Central memory CD8-positive, alpha-beta T cell (primary cell): ENCODE measurements around the gene COL23A1.
"Not testable (repeated sequence)": the region's sequence is repeated elsewhere in the genome, so short reads cannot be mapped to it uniquely, and the experiment has no call there.

Source experiments
- ATAC-seq: fragments of 150-1000 bp; cut with Tn5 transposase; replicated peaks from 2 replicates; pipeline ENCODE4 v1.10.0; 2022; ENCODE audit warnings: mild to moderate bottlenecking, moderate FRiP score, moderate number of reproducible peaks; ENCODE audit not compliant: poor library complexity, severe bottlenecking; ENCODE audit errors: extremely low read depth
- DNase-seq, 2 donors: peaks; one replicate each; pipeline ENCODE4 v3.0.0; 2021; ENCODE audit warnings: low spot score in 2 of 2
- H3K27ac Mint-ChIP-seq: one replicate; pipeline ENCODE4 v1.8.0; 2022; ENCODE audit warnings: low read depth, mild to moderate bottlenecking, moderate library complexity, mixed read lengths
- H3K27me3 Mint-ChIP-seq: one replicate; pipeline ENCODE4 v1.8.0; 2022; ENCODE audit warnings: mixed read lengths
- H3K36me3 Mint-ChIP-seq: one replicate; pipeline ENCODE4 v1.8.0; 2022; ENCODE audit warnings: mild to moderate bottlenecking, moderate library complexity, mixed read lengths; ENCODE audit not compliant: insufficient read depth
- H3K4me1 Mint-ChIP-seq: one replicate; pipeline ENCODE4 v1.8.0; 2022; ENCODE audit warnings: mixed read lengths
- H3K4me3 Mint-ChIP-seq: one replicate; pipeline ENCODE4 v1.8.0; 2022; ENCODE audit warnings: mild to moderate bottlenecking, moderate library complexity, mixed read lengths
- H3K9me3 Mint-ChIP-seq: one replicate; pipeline ENCODE4 v1.8.0; 2022; ENCODE audit warnings: mixed read lengths

Gene COL23A1

DNA sequence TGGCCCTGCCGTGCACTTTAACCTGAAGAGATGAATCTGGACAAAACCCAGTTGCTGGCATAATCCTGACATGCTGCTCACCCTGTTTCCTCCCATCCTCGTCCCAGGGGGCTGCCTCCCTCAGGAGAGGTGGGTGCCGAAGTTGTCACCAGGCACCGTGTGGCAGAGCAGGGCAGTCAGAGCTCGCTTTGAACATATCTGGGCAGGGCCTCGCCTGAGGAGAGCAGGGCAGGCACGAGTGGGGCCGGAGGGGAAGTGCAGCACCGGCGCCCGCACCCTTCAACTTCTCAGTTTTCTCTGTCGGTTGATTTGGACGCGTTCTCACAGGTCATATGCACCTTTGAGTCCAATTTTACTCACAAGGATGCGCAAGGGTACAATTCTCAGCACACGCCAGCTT, 216.5 kb downstream of the COL23A1 start:
- ATAC-seq: no peak
- H3K36me3 Mint-ChIP-seq: no peaks in the 10 kb centered on the region
- H3K4me1 Mint-ChIP-seq: no peaks in the 10 kb centered on the region
- no peak overlapping the region for H3K4me3 Mint-ChIP-seq
- no peak for DNase-seq
- H3K9me3 Mint-ChIP-seq: no peaks in the 10 kb centered on the region
- no peak overlapping the region for H3K27ac Mint-ChIP-seq
- H3K27me3 Mint-ChIP-seq: peaks cover 44% of the 10 kb centered on the region

DNA sequence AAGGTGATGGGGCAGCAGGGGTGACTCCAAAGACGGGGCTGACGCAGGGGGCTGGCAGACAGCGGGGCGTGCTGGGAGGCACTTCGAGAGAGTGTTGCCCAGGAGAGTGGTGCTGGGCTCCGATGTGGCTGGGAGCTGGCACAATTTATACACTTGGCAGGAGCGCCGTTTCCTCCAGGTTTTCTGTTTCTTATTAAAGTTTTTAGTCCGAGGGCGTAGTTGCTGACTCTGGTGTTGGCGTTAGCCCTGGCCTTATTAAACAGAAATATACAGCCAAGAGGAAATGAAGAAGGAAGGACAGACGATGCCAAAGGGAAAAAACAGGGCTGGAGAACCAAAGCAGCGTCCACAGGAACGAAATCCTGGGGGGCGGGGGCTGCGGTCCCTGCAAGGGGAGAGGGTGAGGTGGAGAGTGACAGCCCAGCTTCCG, 218.0 kb downstream of the COL23A1 start:
- Mint-ChIP-seq H3K27ac (no peak overlapping the region), H3K36me3 (no peaks in the 10 kb centered on the region), H3K27me3 (peaks cover 54% of the 10 kb centered on the region), H3K9me3 (no peaks in the 10 kb centered on the region), H3K4me1 (no peaks in the 10 kb centered on the region), H3K4me3 (no peak overlapping the region)
- DNase-seq (no peak), ATAC-seq (no peak)

DNA sequence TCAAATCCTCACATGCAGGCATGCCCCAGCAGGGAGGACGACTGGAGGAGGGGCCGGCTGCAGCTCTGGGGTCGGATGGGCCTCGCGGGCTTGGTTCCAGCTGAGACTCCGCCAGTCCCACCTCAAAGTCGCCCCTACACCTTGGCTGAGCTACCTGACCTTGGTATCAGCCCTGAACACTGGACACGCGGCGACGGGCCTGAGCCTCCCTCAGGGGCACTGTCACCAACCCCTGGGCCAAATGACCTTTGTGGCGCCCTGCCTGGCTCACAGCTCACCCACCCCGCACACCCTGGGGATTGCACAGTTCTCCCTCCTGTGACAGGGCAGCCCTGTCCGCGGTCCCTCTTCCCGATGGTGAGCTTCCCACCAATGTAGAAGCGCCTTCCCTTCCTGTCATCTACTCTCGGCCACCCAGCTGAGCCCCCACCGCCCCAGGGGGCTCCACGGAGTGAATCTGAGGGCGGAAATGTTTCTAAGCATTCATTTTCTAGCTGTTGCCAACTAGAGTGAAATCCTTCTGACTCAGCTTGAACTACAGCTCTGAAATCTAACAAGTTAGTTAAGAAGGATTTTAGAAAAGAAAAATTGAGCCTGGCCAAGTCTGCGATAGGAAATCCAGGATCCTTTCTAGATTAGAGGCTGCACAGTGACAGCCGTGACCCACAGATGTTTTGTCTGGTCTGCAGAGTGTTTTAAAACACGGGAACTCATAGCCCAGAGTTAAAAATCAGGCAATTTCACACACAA, 218.7 kb downstream of the COL23A1 start:
- peaks cover 61% of the 10 kb centered on the region for H3K27me3 Mint-ChIP-seq
- DNase-seq: no peak

DNA sequence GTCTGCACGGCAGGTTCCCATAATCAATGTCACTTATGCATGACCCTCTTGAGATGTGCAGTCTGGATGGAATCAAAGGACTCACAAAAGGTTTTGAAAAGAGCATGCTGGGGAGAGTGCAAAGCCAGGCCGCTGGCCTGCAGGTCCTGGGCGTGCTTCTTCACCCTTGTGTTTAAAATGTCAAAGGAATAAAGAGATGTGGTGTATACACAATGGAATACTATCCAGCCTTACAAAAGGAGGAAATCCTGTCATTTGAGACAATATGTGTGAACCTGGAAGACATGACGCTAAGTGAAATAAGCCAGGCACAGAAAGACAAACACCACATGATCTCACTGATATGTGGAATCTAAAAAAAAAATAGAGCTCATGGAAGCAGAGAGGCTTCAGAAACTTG, 220.1 kb downstream of the COL23A1 start:
- ATAC-seq (no peak), DNase-seq (no peak)
- Mint-ChIP-seq H3K4me1 (no peaks in the 10 kb centered on the region), H3K27me3 (peaks cover 62% of the 10 kb centered on the region), H3K27ac (no peak overlapping the region), H3K9me3 (no peaks in the 10 kb centered on the region), H3K4me3 (no peak overlapping the region), H3K36me3 (no peaks in the 10 kb centered on the region)

More for the DNA sequence above, 218.7 kb downstream of the COL23A1 start:
- Mint-ChIP-seq H3K4me3 (no peak overlapping the region), H3K36me3 (no peaks in the 10 kb centered on the region), H3K27ac (no peak overlapping the region), H3K9me3 (no peaks in the 10 kb centered on the region), H3K4me1 (no peaks in the 10 kb centered on the region)
- ATAC-seq: no peak

DNA sequence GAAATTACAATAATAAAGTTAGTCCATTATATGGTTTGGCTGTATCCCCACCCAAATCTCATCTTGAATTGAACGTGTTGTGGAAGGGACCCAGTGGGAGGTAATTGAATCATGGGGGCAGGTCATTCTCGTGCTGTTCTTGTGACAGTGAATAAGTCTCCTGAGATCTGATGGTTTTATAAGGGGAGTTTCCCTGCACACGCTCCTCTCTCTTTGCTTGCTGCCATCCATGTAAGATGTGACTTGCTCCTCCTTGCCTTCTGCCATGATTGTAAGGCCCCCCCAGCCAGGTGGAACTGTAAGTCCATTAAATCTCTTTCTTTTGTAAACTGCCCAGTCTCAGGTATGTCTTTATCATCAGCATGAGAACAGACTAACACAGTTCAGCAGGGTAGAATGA, 220.7 kb downstream of the COL23A1 start:
- ATAC-seq, H3K36me3 Mint-ChIP-seq, H3K4me1 Mint-ChIP-seq, H3K4me3 Mint-ChIP-seq, H3K9me3 Mint-ChIP-seq, H3K27ac Mint-ChIP-seq, DNase-seq: not testable (repeated sequence)
- peaks cover 63% of the 10 kb centered on the region for H3K27me3 Mint-ChIP-seq

DNA sequence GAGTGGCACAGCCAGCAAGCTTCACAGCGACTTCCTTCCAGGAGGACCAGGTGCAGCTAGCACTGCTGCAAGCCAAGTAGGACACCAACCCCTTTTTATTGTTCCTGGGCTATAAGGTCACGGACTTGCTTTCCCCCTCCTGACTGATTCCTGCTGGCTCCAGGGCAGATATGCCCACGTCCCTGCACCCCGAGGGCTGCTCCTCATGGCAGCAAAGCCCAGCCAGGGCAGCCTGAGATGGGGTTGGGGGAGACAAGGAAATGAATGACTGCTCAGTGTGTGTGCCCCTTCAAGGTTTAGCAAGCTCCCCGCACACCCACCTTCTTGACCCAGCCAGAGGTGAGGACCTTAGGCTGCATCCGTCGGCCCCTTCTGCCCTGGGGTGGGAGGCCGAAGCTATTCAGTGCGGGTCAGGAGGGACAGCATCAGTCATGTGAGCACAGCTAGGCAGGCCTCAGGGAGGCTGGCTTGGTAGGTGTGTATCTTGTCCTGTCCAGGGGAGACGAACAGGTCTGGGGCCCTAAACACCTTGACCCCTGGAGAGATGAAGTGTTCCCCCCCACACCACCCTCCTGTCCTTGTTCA, 221.4 kb downstream of the COL23A1 start:
- Mint-ChIP-seq H3K4me1 (no peaks in the 10 kb centered on the region), H3K27me3 (peaks cover 63% of the 10 kb centered on the region)

DNA sequence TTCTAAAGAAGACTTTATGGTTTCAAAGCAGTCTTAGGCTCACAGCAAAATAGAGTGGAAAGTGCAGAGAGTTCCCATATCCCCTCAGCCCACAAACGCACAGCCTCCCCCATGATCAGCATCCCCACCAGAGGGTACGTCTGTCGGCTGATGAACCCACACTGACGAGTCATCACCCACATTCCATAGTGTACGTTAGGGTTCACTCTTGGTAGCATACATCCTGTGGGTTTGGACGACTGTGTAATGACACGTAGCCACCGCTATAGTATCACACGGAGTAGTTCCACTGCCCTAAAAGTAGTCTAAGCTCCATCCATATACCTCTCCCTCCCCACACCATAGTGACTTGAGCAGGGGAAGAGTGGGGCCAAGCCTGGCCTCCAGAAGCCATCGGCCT, 221.9 kb downstream of the COL23A1 start:
- ATAC-seq (no peak), DNase-seq (no peak)
- Mint-ChIP-seq H3K9me3 (no peaks in the 10 kb centered on the region), H3K27me3 (peaks cover 63% of the 10 kb centered on the region), H3K27ac (no peak overlapping the region), H3K4me3 (no peak overlapping the region), H3K36me3 (no peaks in the 10 kb centered on the region), H3K4me1 (no peaks in the 10 kb centered on the region)

More for the DNA sequence above, 221.4 kb downstream of the COL23A1 start:
- Mint-ChIP-seq H3K36me3 (no peaks in the 10 kb centered on the region), H3K27ac (no peak overlapping the region), H3K4me3 (no peak overlapping the region), H3K9me3 (no peaks in the 10 kb centered on the region)
- no peak for ATAC-seq
- no peak for DNase-seq

DNA sequence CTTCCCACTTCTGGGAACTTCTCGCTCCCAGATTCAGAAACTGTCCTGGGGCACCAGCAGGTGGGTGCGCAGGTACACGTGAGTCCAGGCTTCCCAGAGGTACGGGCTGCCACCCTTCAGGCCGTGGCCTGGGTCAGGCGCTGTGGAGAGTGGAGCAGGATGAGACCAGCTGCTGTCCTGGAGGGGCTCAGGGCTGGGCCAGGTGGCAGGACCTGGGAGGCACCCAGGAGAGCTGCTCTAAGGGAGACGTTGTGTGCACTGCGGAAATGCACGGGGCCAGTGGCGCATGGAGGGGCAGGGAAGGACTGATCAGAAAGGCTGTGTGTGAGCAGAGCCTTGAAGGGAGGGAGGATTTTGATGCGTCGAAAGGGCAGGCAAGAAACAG, 222.5 kb downstream of the COL23A1 start:
- H3K4me3 Mint-ChIP-seq: no peak overlapping the region
- peaks cover 57% of the 10 kb centered on the region for H3K27me3 Mint-ChIP-seq
- no peaks in the 10 kb centered on the region for H3K9me3 Mint-ChIP-seq
- no peak overlapping the region for H3K27ac Mint-ChIP-seq
- DNase-seq (no peak), ATAC-seq (no peak)
- no peaks in the 10 kb centered on the region for H3K36me3 Mint-ChIP-seq
- no peaks in the 10 kb centered on the region for H3K4me1 Mint-ChIP-seq

DNA sequence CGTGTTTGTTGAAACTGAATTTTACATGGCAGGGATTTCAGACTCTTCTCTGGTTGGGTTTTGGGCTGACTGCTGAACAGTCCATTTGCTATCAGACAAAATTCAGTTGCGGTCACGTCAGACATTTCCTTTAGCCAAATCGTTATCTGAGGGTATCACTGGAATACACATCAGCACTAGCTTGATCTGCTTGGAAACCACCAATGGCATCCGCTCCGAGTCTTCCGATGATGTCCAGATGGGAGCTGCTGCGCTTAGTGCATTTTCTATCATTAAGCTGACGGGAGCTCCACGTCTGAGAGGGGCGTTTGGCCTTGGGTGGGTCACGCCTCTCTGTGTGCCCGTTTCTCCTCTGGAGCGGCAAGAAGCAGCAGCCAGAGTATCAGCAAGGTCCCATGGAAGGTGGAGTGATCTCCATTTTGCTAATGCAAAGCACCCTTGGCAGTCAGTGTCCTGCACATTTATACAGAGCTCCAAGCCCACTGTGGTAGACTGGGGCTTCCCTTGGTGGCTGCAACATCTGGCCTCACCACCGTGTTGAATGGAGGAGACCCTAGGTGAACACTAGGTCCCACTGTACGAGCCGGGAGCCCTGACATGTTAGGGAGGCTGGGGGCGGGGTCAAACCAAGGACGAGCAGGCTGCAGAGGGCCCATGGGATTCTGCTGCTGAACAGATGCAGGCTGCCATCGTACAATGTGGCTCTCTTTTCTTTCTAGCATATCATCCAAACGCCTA, 223.0 kb downstream of the COL23A1 start:
- DNase-seq (no peak), ATAC-seq (no peak)
- H3K4me3 Mint-ChIP-seq: no peak overlapping the region
- peaks cover 52% of the 10 kb centered on the region for H3K27me3 Mint-ChIP-seq
- H3K27ac Mint-ChIP-seq: no peak overlapping the region
- no peaks in the 10 kb centered on the region for H3K4me1 Mint-ChIP-seq
- H3K36me3 Mint-ChIP-seq: no peaks in the 10 kb centered on the region
- H3K9me3 Mint-ChIP-seq: no peaks in the 10 kb centered on the region

DNA sequence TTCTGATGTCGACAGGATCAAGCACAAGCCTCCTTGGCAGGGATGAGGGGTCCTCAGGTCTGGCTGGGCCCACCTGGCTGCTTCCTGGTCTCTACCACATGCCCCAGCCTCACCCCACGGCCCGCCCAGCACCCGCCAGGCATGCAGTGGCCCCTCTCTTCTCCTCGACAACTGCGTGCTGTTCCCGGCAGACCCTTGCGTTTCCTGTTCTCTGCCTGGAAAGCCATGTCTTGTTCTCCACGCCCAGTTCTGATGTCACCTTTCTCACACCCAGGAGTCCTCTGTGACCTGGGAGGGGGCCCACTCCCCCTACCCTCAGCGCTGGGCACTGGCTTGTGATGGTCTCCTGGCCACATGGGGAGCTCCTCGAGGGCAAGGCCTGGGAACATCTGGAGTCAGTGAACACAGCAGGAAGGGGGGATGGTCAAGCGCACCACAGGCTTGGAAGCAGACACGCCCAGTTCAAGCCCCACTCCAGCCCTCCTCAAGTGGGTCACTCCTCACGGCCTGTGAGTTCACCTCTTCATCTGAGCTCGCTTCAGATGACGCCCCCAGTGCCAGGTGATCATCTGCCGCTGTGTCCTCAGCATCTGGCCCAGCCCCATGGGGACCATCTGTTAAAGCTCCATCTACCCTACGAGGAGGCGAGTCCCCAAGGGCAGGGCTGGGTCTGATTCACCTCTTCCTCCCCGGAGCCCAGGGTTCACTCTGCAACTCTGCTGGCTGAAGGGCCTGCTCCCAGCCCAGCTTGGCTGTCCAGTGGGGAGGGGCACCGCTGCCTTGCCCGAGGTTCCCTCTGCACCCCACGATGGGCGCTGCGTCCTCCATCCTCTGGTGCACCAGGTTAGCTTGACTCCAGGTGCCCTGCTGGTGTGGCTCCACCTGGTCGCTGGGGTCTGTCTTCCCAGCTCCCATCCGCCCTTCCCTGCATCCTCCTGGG, 224.4 kb downstream of the COL23A1 start:
- DNase-seq (no peak), ATAC-seq (no peak)
- Mint-ChIP-seq H3K27ac (no peak overlapping the region), H3K4me1 (no peaks in the 10 kb centered on the region), H3K4me3 (no peak overlapping the region), H3K27me3 (peaks cover 50% of the 10 kb centered on the region), H3K36me3 (no peaks in the 10 kb centered on the region), H3K9me3 (no peaks in the 10 kb centered on the region)

DNA sequence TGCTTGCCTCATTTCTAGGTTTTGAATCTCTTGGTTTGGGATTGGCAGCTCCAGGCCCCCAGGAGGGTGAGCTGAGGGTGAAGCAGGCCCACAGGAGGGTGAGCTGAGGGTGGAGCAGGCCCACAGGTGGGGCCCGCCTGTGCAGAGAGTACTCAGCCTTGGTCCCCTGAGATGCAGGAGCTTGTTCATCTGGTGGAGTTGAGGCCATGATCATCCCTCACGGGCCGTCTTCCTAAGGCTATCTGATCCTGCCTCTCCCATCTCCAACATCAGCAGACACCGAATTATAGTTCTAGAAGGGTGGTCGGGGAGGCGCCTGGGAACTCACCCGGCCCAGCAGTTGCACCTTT, 225.9 kb downstream of the COL23A1 start:
- no peak overlapping the region for H3K4me3 Mint-ChIP-seq
- H3K9me3 Mint-ChIP-seq: no peaks in the 10 kb centered on the region
- no peak for DNase-seq
- H3K4me1 Mint-ChIP-seq: no peaks in the 10 kb centered on the region
- ATAC-seq: no peak
- no peaks in the 10 kb centered on the region for H3K36me3 Mint-ChIP-seq
- peaks cover 41% of the 10 kb centered on the region for H3K27me3 Mint-ChIP-seq
- no peak overlapping the region for H3K27ac Mint-ChIP-seq

DNA sequence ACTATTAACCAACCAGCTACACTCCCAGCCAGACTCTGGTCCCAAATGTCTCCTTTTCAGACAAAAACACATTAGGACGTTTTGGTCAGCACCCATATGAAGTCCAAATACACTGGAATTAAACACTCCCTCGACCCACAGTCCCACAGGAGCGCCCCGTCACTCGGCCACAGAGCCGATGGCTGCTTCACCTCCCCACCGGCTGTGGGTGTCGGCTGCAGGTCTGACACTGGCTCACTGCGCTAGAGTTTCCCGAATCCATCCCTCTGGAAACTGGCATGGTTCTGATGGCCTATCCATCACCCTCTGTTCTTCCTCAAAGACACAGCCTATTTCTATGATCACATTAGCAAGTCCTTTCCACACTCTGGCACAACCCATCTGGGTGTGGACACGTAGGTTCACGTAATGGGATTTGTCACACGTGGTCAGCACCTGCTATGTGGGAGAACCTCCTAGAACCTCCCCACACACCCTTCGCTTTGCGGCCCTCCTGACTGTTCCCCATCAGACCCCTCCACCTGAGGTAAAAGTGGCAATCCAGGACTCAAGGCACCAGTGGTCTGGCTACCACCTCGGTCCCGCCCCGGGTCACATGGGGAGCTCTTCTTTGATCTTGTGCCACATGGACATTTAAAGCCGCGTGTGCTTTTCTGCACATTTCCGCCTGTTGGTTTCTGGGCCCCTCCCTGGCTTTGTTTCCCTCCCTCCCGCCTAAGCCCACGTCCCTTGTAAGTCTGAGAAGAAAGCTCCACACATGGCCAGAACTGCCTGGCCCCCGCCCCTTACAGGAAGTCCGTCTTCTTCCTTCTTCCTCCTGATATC, 226.5 kb downstream of the COL23A1 start:
- ATAC-seq (no peak), DNase-seq (no peak)
- H3K27me3 Mint-ChIP-seq: peaks cover 41% of the 10 kb centered on the region
- no peak overlapping the region for H3K27ac Mint-ChIP-seq
- no peak overlapping the region for H3K4me3 Mint-ChIP-seq
- no peaks in the 10 kb centered on the region for H3K4me1 Mint-ChIP-seq
- H3K36me3 Mint-ChIP-seq: no peaks in the 10 kb centered on the region
- no peaks in the 10 kb centered on the region for H3K9me3 Mint-ChIP-seq
